Islet of Langerhans (tissue), 1 donor: ENCODE data around the gene IST1.
"Not testable (repeated sequence)": the region's sequence is repeated elsewhere in the genome, so short reads cannot be mapped to it uniquely, and the experiment has no call there.

Experiments used
- FAIRE-seq: peaks from one replicate; lab custom pipeline; 2011; peaks lifted over from hg19 to GRCh38; lab: Jason Lieb, UNC

The IST1 gene

DNA sequence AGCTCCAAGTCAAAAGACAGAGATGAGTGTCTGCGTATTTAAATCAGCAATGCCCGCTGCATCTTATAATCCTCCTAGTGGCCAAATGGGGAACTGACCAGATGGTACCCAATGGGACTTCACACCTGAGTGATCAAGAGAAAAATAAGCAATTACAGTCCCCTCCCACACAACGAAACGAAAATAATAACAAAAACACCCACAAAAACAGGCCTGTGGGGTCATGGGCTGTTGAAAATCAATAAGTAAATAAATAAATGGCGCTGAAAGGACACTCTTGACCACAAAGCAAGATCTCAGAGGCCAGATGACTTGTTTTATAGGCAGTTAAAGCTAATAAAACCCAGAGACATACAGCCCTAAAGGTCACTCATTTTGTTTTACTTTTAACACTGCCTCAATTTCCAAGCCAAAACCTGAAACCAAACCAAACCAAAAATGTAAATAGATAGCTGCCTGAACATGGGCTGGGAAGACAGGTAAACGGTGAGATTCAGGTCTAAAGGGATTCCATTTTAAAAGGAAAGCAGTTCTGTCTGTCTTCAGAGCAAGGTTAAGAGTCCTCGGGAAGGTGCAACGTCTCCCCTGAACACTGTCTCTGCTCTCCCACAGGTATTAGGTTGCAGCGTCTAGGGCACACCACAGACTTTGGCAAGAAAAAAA, 12.7 kb upstream of the IST1 start:
- FAIRE-seq = peak; percentile 87

DNA sequence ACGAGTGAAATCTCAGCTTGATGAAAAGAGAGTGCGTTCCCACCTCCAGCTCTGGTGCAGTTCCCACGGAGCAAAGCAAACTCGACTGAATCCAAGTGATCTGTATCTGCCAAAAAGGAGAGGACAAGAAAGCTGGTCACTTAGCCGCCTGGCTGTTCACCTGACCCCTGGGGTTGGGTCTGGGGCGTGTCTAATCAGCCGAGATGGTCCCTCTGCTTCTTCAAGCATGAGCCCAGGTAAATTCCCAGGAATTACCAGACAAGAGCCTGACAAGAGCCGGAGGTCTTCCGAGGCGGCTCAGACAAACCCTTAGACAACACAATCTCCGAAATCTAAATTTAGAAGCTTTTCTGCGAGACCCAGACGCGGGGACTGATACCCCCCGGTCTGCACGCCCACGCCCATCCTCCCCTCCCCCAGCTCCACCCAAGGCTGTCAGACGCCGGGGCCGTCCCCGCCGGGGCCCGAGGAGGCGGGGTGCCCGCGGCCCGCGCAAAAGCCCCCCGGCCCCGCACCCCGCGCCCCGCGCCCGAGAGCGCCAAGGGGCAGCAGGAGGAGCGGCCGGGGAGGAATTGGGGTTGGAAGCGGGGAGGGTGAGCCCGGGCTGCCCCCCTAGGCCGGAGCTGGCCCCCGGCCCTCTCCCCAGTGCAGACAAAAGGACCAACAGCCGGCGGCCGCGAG, 12.0 kb upstream of the IST1 start:
- no peak for FAIRE-seq

DNA sequence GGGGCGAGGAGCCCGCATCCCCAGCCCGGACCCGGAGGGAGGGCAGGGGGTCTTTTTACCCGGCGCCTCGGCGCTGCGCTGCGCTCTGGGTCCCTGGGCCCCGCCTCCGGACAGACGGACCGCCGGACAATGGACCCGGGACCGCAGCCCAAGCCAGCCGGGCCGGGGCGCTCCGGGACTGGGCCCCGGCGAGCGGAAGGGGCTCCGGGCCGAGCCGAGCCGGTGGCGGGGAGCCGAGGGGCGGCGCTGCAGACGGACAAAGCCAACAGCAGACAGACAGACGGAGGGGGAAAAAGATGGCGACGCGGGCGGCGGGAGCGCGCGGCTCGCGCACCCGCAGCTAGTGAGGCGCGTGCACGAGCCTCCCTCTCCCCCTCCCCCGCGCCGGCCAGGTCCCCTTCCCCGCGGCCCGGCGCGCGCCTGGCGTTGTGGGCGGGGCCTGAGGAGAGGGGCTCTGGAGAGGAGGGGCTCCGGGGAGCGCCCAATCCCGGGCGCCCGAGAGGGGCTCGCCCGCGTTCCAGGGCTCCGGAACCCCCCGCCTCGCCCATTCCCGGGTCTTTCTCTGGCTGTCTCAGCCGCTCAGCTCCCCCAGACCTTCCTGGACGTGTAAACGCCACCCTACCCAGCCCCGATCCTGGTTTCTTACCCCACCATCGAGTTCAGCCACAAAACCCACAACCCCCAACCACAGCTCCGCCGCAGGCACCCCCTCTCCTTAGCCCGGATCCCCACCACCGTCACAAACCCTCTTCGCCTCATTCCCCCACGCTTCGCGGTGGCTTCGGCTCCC, 11.3 kb upstream of the IST1 start, which contains the start of gene ZNF821:
Gene ZNF821 (minus strand): TSS at position 334 of the 790 bp plus-strand sequence. CDS start 4,236 bp downstream, outside the sequence.
- no peak for FAIRE-seq

DNA sequence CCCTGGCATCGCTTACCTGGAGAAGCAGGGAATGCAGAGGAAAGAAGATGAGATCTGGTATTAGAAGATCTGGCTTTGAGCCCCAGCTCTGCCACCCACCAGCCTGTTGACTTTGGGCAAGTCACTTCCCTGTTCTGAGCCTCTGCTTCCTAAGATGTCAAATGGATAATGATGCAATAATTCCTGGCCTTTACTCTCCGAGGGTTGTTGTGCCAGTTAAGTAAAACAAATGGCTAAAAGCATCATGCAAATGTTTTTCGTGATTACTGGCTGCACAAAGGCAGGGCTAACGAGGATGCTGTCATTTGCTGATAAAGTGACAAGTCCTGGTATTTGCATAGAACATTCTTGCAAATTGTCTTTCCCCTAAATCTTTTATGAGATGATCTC, 10.1 kb upstream of the IST1 start:
- no peak for FAIRE-seq

DNA sequence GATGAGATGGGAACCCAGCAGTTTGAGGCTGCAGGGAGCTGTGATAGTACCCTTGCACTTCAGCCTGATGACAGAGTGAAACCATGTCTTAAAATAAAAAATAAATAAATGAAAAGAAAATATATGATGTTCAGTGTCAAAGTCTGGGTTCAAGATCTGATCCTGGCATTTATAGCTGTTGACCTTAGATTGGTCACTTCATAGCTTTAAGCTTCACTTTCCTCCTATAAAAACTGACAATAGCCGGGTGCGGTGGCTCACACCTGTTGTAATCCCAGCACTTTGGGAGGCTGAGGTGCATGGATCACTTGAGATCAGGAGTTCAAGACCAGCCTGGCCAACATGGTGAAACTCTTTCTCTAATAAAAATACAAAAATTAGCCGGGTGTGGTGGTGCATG, 6.2 kb upstream of the IST1 start:
- FAIRE-seq = no peak

DNA sequence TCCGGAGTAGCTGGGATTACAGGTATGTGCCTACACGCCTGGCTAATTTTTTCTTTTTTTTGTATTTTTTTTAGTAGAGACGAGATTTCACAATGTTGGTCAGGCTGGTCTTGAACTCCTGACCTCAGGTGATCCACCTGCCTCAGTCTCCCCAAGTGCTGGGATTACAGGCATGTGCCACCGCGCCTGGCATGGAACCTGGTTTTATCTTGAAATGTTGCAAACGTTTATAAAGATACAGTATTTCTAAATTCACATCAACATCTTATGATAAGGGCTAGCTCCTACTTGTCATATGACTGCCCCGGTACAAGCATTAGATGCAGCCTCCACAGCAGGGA, 1.5 kb upstream of the IST1 start:
- no peak for FAIRE-seq

DNA sequence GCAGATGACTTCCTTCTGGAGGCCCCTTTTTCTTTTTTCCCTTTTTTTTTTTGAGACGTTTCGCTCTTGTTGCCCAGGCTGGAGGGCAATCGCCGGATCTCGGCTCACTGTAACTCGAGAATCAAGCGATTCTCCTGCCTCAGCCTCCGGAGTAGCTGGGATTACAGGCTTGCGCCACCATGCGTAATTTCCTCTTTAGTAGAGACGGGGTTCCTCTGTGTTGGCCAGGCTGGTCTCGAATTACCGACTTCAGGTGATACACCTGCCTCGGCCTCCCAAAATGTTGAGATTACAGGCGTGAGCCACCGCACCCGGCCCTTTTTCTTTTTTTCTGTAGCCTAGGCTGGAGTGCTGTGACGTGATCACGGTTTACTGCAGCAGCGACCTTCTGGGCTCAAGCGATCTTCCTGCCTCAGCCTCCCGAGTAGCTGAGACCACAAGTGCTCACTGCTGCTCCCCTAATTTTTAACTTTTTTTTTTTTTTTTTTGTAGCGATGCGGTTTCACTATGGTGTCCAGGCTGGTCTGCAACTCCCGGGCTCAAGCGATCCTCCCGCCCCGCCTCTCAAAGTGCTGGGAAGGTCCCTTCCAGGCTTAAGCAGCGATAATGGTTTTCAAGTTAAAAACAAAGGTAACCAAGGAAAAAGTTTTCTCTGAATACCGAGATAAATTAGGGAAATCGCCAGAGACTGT, 956 bp upstream of the IST1 start:
- no peak for FAIRE-seq

DNA sequence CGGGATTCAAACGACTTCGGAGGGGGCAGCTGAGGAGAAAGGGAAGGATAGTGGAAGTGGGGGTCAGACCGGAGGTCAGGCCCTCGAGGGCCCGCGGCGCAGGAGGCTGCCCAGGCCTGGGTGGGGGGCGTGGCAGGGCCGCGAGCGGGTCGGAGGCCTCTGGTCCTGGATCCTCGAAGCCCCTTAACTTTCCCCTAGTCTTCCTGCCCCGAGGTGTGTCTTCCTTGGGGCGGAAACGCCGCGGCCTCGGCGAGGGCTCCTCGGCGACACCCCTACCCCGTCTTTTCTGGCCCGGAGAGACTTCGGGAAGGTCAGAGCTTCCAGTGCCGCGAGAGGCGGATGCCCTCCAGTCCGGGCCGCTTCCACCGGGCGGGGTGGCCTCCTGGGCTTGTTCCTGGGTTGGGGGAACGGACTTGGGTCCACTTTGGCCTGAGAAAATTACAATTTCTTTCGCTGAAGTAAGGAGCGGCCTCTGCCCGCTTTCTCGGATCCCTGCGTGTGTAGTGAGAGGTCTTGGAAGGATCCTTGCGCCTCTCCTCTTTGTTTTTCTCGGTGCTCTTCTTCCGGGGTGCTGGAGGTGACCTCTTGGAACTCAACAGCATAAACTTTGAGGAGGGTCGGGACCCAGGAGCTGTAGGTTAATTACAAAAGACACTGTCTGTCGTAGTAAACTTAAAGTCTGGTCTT, 491 bp downstream of the IST1 start:
- FAIRE-seq = no peak

DNA sequence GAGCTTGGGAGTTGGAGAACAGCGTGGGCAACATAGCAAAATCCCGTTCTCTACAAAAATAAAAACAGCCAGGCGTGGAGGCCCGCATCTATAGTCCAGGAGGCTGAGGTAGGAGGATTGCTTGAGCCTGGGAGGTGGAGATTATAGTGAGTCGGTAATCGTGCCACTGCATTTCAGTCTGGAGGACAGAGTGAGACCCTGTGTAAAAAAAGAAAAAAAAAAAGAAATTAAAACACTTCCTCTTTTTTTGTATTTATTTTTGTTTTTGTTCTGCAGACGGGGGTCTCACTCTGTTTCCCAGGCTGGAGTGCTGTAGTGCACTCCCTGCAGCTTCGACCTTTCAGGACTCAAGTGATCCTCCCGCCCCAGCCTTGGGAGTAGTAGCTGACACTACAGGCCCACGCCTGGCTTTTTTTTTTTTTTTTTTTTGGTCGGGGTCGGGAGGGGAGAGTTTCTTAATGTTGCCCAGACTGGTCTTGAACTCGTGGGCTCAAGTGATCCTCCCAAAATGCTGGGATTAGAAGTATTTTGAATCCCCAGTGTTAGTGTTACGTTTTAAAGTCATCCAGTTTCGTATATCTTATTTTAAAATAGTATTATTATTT, 1.5 kb downstream of the IST1 start:
- FAIRE-seq = no peak

DNA sequence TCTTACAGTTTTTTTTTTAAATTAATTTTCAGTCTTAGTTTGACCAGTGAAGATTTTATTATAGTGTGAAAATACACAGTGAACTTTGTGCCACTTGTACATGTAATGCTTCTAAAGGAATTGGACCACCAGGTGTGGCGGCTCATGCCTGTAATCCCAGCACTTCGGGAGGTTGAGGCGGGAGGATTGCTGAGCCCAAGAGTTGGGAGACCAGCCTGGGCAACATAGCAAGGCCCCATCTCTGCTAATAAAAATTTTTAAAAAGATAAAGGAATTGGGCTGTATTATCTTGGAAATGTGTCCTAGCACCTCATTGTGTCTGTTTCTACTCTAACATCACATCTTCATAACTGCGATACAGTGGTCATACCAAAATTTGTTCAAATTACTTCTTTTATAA, 3.8 kb downstream of the IST1 start:
- FAIRE-seq = no peak

DNA sequence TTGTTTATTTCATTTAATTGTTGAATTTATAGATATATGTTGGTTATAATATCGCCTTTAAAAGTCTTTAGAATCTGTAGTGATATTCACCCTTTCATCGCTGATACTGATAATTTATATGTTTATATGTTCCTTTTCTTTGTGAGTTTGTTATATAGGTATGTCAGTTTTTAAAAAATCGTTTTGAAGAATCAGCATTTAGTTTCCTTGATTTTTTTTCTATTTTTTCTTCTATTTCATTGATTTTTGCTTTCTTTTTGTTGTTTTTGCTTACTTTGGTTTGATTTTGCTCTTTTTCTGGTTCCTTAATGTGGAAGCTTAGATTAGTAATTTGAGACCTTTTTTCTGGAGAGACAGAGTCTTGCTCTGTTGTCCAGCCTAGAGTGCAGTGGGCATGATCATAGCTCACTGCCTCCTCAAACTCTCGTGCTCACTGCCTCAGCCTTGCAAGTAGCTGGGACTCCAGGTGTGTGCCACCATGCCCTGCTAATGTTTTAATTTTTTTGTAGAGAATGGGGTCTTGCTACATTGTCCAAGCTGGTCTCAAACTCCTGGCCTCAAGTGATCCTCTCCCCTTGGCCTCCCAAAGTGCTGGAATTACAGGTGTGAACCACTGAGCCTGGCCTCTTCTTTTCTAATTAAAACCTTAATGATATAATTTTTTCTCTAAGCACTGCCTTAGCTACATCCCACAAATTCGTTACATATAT, 7.5 kb downstream of the IST1 start:
- no peak for FAIRE-seq

DNA sequence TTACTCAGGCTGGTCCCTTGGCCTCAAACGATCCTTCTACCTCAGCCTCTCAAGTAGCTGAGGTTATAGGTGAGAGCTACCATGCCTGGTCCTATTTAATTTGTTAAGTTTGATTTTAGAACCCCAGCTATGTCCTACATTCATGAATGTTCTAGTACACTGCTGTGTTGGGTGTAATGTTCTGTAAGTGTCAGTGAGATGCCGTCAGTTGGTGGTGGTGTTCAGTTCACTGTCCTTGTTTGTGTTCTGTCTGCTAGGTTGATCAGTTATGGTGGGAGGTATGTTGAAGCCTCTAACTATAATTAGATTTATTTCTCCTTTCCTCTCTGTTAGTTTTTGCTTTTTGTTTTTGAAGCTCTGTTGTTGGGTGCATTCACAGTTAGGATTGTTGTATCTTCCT, 8.3 kb downstream of the IST1 start:
- FAIRE-seq = no peak

DNA sequence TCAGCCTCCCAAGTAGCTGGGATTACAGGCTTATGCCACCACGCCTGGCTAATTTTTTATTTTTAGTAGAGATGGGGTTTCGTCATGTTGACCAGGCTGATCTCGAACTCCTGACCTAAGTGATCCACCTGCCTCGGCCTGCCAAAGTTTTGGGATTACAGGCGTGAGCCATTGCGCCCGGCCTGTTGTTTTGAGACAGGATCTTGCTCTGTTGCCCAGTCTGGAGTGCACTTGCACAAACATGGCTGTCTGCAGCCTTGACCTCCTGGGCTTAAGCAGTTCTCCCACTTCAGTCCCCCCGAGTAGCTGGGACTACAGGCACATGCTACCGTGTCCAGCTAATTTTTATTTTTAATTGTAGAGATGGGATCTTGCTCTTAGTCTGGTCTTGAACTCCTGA, 8.9 kb downstream of the IST1 start:
- no peak for FAIRE-seq

DNA sequence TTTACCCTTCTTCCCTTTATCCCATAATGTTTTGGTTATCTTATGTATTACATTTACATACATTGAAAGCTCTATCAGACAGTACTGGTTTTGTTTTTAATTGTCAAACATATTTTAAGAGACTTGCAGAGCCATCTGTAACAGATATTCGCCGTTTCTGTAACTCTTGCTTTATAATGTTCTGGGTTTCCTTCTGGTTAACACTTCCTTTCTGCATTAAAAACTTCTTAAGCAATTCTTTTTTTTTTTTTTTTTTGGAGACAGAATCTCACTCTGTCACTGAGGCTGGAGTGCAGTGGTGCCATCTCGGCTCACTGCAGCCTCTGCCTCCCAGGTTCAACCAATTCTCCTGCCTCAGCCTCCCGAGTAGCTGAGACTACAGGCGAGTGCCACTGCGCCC, 10.4 kb downstream of the IST1 start:
- FAIRE-seq = not testable (repeated sequence)

DNA sequence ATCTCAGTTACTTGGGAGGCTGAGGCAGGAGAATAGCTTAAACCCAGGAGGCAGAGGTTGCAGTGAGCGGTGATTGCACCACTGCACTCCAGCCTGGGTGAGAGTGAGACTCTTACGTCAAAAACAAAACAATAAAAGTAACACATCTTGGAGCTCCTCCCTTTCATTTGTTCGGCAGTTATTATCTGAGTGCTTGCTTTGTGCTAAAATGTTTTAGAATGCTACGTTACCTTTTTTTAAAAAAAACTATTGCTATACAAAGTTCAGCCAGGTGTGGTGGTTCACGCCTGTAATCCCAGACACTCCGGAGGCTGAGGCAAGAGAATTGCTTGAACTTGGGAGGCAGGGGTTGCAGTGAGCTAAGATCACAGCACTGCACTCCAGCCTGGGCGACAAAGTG, 15.8 kb downstream of the IST1 start:
- FAIRE-seq = no peak

DNA sequence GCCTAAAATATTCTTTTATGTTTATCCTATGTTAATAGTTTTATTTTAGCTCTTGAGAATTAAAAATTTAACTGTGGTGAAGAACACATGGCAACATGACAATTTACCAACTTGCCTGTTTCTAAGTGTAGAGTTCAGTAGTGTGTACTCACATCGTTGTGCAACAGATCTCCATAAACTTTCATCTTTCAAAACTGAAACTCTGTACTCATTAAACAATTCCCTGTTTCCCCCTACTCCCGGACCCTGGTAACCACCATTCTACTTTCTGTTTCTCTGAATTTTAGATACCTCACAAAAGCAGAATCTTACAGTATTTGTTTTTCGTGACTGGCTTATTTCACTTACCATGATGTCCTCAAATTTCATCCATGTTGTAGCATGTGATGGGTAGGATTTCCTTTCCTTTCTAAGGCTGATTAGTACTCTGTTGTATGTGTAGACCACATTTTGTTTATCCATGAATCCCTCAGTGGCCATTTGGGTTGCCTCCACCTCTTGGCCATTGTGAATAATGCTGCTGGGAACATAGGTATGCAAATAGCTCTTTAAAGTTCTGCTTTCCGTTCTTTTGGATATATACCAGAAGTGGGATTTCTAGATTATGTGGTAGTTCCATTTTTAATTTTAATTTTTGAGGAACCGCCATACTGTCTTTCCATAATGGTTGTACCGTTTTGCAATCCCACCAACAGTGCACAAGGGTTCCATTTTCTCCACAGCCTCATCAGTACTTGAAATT, 17.4 kb downstream of the IST1 start:
- FAIRE-seq = no peak

DNA sequence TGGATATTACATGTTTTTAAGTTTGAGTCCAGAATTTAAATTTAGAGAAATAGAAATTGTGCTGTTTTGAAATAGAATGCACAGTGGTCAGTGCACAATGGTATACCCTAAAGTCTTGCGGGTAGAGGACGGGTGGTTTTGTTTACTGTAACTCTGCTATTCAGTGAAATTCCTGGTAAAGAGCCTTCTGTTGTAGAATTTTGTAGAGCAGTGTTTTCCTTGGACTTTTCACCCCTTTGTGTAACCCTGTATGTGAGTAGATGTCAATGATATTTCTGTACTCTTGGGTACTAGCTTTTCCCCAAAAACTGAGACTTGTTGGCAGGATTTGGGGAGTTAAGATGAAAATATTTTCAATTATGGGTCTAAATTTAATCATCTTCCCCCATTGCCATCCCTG, 19.5 kb downstream of the IST1 start:
- no peak for FAIRE-seq

DNA sequence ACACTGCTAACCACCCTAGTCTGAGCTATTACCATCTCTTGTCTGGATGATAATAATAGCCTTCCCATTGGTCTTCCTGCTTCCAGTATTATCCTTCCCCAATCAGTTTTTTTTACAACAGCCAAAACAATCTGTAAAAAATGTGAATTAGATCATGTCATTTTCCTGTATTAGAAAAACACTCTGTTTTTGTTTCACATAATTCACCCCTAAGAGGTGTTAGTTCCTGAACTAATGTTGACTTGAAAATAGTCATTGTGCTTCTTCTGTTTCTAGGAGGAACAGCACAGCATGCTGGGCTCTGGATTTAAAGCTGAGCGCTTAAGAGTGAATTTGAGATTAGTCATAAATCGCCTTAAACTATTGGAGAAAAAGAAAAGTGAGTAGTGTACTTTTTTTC, 20.0 kb downstream of the IST1 start:
- FAIRE-seq = no peak

DNA sequence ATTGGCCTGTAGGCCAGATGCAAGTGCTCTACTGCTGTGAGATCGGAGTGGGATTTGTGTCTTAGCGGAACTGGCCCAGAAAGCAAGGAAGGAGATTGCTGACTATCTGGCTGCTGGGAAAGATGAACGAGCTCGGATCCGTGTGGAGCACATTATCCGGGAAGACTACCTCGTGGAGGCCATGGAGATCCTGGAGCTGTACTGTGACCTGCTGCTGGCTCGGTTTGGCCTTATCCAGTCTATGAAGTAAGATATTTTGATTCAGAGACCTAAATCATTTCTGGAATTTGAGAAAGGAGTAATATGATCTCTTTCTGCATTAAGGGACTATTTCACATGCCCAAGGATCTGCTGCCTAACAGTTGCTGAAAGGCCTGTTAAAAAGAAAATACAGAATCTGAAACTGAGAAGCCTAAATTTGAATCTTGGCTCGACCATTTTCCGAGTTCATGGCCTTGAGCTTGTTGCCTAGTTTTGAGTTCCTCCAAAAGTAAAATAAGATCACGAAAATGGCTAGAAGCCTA, 21.1 kb downstream of the IST1 start:
- no peak for FAIRE-seq

DNA sequence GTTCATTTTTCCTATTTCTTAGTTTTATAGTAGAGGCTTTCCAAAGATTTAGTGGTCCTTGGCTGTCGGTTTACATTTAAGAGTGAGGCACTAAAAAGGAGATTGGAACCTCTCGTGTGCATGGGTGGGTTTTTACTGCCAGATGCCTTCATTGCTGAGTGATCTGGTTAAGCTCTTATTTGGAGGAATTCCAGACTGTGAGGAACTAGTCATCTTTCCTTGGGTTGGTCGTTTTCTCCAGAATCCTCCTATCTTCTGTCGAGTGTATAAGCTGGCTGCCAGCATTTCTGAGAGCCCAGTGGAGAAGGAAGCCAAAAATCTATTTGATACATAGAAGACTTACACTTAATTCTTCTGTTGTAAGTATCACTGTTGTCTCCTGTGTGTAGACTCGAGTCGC, 22.6 kb downstream of the IST1 start:
- no peak for FAIRE-seq
